Amniotic stem cell (primary cell): ENCODE results near the gene FOXL2.

ENCODE experiments used
- DNase-seq: peaks from one replicate; lab custom pipeline; 2025; lab: John Stamatoyannopoulos, UW

FOXL2 gene

GRCh38 chr3:138945709-138946662 lies 951 bp downstream of the FOXL2 start:
- no peak for DNase-seq

- DNase-seq = no peak
These were observed 1.8 kb downstream of the FOXL2 start for GRCh38 chr3:138944929-138945708.

GRCh38 chr3:138944654-138944928 lies 2.3 kb downstream of the FOXL2 start:
- no peak for DNase-seq

- no peak for DNase-seq
These were observed 2.9 kb downstream of the FOXL2 start for GRCh38 chr3:138943724-138944653.

DNA sequence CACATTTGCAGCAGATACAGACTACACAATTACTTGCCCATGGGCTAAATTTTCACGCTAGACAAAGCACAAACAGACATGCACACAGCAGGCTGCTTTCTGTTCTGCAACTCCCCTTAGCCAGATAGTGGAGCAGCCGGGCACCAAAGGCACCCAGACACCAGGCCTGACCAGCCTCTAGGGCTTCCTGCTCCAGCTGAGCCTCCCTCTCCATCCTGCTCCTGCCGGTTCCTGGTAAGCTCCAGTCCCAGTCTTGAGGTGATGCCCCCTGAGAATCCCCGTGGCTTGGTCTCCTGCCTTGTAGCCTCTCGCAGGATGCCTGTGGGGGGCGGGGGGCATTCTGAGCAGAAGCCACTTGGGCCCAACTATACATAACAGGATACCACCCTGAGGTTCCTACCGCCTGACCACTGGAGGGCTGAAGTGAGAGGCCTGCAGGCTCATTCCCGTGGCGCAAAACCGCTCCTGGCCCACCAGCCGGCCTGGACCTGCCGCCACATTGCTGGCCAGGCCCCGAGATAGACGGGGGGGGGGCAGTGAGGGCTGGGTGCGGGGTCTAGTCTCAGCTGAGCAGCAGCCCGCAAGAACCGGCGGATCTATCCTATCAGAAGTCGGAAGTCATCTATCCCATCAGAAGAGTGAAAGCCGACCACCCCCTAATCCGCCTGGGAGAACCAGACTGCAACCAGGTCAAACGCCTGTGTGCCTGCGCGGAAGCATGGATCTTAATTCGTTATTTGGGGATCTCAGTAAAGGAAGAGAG lies 3.9 kb downstream of the FOXL2 start:
- DNase-seq = no peak

- DNase-seq = no peak
These were observed 4.7 kb downstream of the FOXL2 start for GRCh38 chr3:138942271-138942670.

DNA sequence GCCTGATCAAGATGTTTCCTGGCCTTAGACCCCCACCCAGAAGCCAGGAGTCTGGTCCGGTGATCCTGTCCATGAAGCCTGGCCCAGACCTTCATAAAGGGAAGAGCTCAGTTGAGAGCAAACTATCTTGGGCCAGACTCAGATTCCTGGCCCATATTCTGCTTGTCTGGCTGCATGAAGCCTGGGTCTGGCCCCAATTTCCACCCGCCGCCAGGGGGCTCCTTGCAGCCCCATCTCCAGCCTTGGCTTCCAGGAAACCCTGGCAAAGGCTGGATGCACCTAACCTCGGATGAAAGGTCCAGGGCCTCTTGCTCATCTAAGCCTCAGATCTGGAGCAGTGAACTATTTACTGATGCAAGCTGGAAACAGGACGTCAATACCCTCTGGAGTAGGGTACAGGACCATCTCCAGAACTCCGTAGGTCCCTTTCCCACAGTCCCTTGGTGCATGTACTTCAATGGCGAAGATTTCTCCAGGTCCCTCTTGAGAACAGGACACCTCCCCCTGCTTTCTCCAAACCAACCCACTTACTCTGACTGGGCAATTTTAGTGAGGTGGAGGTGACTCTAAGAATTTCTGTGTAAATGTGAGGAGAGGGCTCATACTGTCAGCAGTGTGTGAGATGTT lies 5.6 kb downstream of the FOXL2 start:
- DNase-seq = no peak

DNA sequence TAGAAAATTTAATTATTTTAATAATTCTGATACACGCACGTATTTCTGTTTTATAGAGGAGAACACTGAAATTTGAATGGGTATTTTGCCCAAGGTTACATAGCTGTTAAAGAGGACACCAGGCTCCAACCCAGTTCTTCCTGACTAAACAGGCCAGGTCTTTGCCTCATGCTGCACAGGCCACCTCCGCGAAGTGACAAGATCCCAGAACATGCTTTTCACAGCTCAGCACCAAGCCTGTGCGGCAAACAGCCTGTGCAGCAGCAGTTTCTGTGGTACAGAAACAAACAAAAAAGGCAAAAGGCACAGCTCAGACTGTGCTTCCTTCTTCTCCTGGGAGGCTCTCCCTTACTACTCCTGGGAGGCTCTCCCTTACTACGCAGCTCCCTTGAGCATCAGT lies 6.5 kb downstream of the FOXL2 start:
- no peak for DNase-seq

DNA sequence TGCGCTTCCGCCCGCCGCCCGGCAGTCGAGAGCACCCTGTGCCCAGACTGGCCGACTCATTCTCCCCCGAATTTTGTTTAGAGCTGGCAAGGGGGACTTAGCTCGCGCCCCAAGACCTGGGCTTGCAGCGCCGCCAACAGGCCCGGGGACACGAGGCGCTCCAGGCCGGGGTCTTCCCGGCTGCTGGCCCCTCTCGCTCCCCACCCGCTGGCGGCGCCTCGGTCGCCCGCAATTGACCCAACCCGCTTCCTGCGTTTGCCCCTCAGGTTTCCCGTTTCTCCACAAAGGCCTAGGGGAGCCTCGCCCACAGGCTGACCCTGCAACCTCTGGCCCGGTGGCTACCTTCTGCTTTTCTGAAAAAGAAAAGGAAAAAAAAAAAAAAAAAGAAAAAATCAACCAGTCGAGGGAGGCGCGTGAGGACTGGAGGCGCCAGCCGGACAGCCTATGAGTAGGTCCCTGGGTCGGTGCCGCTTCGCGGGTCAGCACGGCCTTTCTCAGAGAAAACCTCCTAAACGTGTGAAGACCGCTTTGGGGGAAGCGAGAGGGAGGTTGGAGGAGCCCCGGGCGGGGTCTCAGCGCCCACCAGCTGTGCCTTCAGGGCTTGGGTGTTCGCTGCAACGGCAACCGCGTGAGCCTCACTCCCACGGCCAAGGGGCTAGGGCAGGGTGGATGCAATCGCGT lies 7.2 kb downstream of the FOXL2 start:
- DNase-seq = no peak

- DNase-seq = no peak
These were observed 7.9 kb downstream of the FOXL2 start for GRCh38 chr3:138938877-138939560.

- DNase-seq = no peak
These were observed 8.7 kb downstream of the FOXL2 start for GRCh38 chr3:138938056-138938876.

DNA sequence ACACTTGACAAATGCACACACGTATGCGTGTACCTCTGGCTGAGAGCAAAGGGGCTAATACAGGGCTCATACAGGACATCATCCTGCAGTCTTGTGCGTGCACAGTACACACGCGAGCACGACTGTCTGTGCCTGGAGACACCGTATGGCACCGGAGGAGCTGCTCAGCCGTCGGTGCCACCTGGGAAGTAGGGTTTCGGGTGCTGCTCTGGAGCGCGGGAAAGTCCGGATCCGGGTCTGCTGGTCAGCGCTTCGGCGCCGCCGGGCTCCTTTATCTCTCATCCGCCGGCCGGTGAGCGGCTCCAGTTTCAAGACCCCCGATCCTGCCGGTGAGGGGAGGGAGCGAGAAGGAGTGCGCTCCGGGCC lies 9.3 kb downstream of the FOXL2 start:
- no peak for DNase-seq

- no peak for DNase-seq
These were observed 9.9 kb downstream of the FOXL2 start for GRCh38 chr3:138936741-138937689.

DNA sequence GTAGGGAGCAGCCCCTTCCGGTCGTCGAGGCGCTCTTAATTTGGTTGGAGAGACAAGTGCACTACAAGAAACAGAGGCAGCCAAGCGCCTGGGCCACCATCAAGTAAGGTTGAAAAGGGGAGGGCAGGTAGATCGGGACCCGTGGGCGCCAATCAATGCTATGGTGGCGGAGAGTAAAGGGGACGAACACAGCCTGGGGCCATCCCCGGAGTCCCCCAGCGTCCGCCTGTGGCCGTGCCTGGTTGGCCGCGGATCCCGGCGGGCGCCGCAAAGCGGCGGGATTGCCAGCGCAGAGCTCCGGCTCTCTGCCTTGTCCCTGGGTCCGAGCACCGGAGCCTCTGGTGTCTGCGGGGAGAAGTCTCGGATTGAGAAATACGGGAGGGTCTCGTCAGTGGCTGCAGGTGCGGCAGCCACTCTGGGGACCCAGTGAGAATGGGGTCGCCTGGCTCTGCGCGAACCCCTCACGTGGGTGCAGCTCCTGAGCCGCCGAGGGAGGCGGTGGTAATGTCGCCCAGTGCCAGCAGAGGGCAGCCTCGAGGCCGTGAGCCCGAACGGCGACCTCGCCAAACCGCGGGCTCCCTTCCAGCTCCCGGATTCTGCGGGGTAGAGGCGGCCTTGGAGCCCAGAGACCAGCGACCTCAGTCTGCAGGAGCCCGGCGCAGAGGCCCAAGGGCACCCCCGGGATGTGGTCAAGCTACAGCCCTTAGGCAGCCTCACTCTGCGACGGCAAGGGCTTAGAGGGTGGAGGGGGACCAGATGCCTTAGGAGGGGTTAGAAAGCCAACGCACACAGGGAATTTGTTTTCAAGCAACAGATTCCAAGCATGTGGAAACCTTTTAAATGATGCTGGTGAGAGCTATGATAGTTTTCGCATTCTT lies 10.8 kb downstream of the FOXL2 start:
- DNase-seq = no peak

DNA sequence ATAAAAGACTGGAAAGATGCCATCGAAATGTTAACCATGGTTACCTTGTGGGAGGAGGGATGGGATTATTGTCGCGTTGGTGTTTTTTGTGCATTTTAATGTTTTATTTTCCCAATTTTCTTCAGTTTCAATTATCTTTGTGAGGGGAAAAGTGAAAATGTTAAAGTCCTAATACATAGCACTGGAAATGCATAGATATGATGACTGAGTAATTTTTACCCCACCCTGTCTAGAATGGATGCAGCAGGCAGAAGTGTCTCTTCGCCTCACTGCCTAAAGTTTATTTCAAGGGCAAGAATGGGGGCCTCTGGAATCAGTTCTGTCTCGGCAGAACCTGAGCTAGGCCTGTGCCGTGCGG lies 11.5 kb downstream of the FOXL2 start:
- no peak for DNase-seq

GRCh38 chr3:138933981-138934691 lies 12.8 kb downstream of the FOXL2 start:
- DNase-seq = no peak
